Measurements from ENCODE around the gene NME8.

NME8 gene

DNA sequence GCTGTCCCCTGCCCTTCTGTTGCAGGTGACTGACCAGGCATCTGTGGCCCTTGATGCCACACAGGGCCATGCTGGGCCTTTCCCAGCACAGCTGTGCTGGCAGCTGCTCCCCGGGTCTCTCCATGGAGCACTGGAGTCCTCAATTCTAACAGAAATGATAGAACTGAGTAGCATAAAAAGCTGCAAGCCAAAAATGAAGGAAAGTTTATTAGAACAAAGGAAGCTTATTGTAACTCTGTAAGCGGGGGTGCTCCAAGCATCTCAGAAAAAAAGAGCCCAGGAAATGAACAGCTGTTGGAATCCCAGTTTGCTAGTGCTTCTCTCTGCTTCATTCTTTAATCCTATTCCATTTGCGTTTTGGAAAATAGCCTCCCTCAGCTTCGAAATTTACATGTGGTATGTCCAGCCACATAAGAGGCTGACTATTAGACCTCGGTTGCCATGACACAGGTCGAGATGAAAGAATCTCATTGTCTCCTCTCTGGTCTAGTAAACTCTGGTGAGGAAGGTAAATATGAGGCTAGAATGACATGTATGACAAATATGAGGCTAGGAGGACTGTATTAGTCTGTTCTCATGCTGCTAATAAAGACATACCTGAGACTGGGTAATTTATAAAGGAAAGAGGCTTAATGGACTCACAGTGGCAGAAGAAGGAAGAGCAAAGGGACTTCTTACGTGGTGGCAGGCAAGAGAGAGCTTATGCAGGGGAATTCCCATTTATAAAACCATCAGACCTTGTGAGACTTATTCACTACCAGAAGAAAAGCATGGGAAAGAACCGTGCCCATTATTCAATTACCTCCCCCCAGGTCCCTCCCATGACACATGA, 95.7 kb downstream of the NME8 start:
- no peak for DNase-seq

DNA sequence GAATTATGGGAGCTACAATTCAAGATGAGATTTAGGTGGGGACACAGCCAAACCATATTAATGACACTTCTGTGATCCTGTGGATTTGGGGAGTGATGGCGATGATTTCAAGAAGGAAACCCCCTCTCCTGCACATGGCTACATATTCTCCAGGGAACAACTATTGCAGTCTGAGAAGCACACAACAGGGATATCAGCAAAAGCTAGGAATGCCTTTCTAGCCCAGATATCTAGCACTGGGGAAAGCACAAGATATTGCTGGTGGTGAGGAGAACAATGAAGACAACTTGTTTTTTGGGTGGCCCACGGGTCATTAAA, 96.3 kb downstream of the NME8 start:
- no peak for DNase-seq

DNA sequence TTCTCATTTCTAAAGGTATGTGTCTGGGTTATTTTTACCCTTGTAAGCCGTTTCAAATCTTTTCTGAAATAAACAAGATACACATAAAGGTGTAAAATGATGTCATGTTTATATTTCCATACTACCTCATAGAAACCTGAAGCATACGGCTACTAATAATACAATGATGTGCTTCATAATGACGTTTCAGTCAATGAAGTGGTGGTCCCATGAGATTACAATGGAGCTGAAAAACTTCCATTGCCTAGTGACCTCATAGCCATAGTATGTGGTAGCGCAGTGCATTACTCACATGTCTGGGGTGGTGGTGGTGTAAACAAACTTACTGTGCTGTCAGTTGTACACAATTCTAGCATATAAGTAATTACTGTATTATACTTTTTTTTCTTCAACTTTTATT, 96.9 kb downstream of the NME8 start:
- no peak for DNase-seq

DNA sequence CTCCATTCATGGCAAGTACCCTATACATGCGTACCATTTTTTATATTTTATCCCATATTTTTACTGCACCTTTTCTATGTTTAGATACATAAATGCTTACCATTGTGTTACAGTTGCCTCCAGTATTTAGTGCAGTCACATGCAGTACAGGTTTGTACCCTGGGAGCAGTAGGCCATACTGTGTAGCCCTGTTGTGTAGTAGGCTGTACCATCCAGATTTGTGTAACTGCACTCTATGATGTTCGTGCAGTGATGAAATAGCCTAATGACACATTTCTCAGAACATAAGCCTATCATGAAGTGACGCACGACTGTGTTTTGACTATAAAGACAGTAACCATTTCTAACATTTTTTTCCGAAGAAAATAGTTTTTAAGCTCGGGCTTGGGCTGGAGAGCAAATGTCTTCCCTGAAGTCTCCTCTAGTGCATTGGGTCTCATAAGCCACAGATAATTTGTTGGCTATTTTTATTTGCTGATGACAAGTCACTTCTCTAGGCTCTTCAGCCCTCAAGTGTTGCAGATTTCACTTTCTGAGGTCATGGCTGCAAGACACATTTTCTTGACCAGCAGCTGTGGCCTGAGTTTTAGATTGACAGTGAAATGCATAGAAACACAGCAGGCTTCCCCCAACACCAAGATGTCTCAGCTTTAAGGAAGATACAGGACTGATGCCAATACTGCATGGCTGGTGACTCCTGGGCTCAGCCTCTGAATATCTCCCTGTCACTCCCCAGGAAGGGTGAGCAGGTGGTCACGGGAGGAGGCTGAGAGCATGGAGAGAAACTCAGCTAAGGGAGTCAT, 98.9 kb downstream of the NME8 start:
- no peak for DNase-seq

DNA sequence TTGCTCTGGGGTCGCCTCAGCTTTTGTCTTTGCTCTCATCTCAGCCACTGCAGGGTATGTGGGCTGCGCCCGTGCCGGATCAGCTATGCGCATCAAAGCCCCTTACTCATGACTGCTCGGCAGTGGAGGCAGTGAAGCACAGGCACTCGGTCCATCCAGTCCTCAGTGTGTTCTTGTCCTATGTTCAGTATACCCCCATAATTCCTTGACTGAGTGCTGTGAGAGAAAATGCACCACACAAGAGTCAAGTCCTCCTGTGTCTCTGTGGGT, 99.5 kb downstream of the NME8 start:
- no peak for DNase-seq

All from AML-193 (cell line).